Measurements from ENCODE around the gene PPP2R2D. TPM values are rescaled to one million over a fixed set of nuclear protein-coding genes. Genes with fewer than 3 reads are reported as not detected.

Gene PPP2R2D
- total RNA-seq, 1 donor from 2014 or later, result 37.4 TPM

GRCh38 chr10:131899695-131900349, 986 bp upstream of the PPP2R2D start:
- no peak for DNase-seq (ENCODE audit: low read depth)
- peak; percentile 24 for TF ChIP-seq CTCF (IDR thresholded peaks at IDR 0.05; ENCODE audit: insufficient read depth, low read length, poor library complexity, severe bottlenecking)

GRCh38 chr10:131901181-131901829, 497 bp downstream of the PPP2R2D start:
- TF ChIP-seq CTCF (IDR thresholded peaks at IDR 0.05; ENCODE audit: insufficient read depth, low read length, poor library complexity, severe bottlenecking), result no peak
- no peaks in the 10 kb centered on the region for H3K36me3 ChIP-seq (ENCODE audit: control insufficient read depth, insufficient read depth, low read length)
- no peak for DNase-seq (ENCODE audit: low read depth)
- peak overlapping the region; percentile 85 for H3K4me3 ChIP-seq (ENCODE audit: low read depth, low read length)
- H3K27me3 ChIP-seq (ENCODE audit: control insufficient read depth, insufficient read depth, low read length), result peaks cover 10% of the 10 kb centered on the region

More at GRCh38 chr10:131899695-131900349, 986 bp upstream of the PPP2R2D start:
- H3K36me3 ChIP-seq (ENCODE audit: control insufficient read depth, insufficient read depth, low read length), result no peaks in the 10 kb centered on the region
- peaks cover 11% of the 10 kb centered on the region for H3K27me3 ChIP-seq (ENCODE audit: control insufficient read depth, insufficient read depth, low read length)
- peak overlapping the region; percentile 85 for H3K4me3 ChIP-seq (ENCODE audit: low read depth, low read length)

GRCh38 chr10:131902211-131902610, 1.4 kb downstream of the PPP2R2D start:
- Histone ChIP-seq H3K4me3 (ENCODE audit: low read depth, low read length) (peak overlapping the region; percentile 85), H3K36me3 (ENCODE audit: control insufficient read depth, insufficient read depth, low read length) (no peaks in the 10 kb centered on the region), H3K27me3 (ENCODE audit: control insufficient read depth, insufficient read depth, low read length) (peaks cover 10% of the 10 kb centered on the region)
- no peak for DNase-seq (ENCODE audit: low read depth)
- TF ChIP-seq CTCF (IDR thresholded peaks at IDR 0.05; ENCODE audit: insufficient read depth, low read length, poor library complexity, severe bottlenecking), result no peak

GRCh38 chr10:131902691-131903090, 1.9 kb downstream of the PPP2R2D start:
- DNase-seq (ENCODE audit: low read depth), result no peak
- Histone ChIP-seq H3K4me3 (ENCODE audit: low read depth, low read length) (no peak overlapping the region), H3K36me3 (ENCODE audit: control insufficient read depth, insufficient read depth, low read length) (no peaks in the 10 kb centered on the region), H3K27me3 (ENCODE audit: control insufficient read depth, insufficient read depth, low read length) (peaks cover 10% of the 10 kb centered on the region)
- no peak for TF ChIP-seq CTCF (IDR thresholded peaks at IDR 0.05; ENCODE audit: insufficient read depth, low read length, poor library complexity, severe bottlenecking)

GRCh38 chr10:131905267-131905571, 4.4 kb downstream of the PPP2R2D start:
- H3K4me3 ChIP-seq (ENCODE audit: low read depth, low read length), result no peak overlapping the region
- TF ChIP-seq CTCF (IDR thresholded peaks at IDR 0.05; ENCODE audit: insufficient read depth, low read length, poor library complexity, severe bottlenecking), result no peak
- H3K36me3 ChIP-seq (ENCODE audit: control insufficient read depth, insufficient read depth, low read length), result no peaks in the 10 kb centered on the region

More at GRCh38 chr10:131905267-131905571, 4.4 kb downstream of the PPP2R2D start:
- DNase-seq (ENCODE audit: low read depth), result no peak
- no peaks in the 10 kb centered on the region for H3K27me3 ChIP-seq (ENCODE audit: control insufficient read depth, insufficient read depth, low read length)
